ENCODE data around the gene SLC25A11. TPM values are rescaled to one million over a fixed set of nuclear protein-coding genes. Genes with fewer than 3 reads are reported as not detected.

Gene SLC25A11
- total RNA-seq, 4 donors from 2014 or later: 62.4 to 120 (median 83.9) TPM

GRCh38 chr17:4974115-4974670 lies 34.3 kb upstream of the SLC25A11 start:
- no peaks in the 10 kb centered on the region for H3K9me3 ChIP-seq
- H3K36me3 ChIP-seq: peaks cover 0 to 47% (median 20%) of the 10 kb centered on the region in 4 donors
- no peak for DNase-seq
- no peak overlapping the region for H3K4me3 ChIP-seq
- in situ Hi-C loops (cut with MboI; ENCODE audit: low pct_ligation_motif_present in 1 of 4, low pct_unique_long_range_greater_than_20kb in 1 of 4, low sequenced_read_pairs in 3 of 4) (loop anchor here in 1 of 4 donors (10.0 kb wide), 1 partner anchor 59 kb away; no protein-coding TSS in a partner anchor), intact Hi-C loops (cut with DNase I; ENCODE audit: low total_unique reads) (loop anchor here (10.0 kb wide), 1 partner anchor 91 kb away; no protein-coding TSS in a partner anchor)
- H3K27me3 ChIP-seq: no peaks in the 10 kb centered on the region
- H3K27ac ChIP-seq: no peak overlapping the region
- H3K4me1 ChIP-seq: peaks cover 0 to 7% (median 5%) of the 10 kb centered on the region in 4 donors
- WGBS, 2 donors (ENCODE audit: low coverage in 1 of 2): 90% methylated on average over 9 of the region's 9 CpGs; no CpG with 5 or more reads in 1 of the 2 donors
- TF ChIP-seq POLR2AphosphoS5 (IDR thresholded peaks at IDR 0.05): no peak
- TF ChIP-seq CTCF (IDR thresholded peaks at IDR 0.05): no peak
- no peak for TF ChIP-seq EP300 (IDR thresholded peaks at IDR 0.05; ENCODE audit: low read depth)
- no peak for TF ChIP-seq POLR2A (IDR thresholded peaks at IDR 0.05)

GRCh38 chr17:4973256-4974114 lies 33.6 kb upstream of the SLC25A11 start:
- no peak for DNase-seq

GRCh38 chr17:4972752-4973151 lies 32.9 kb upstream of the SLC25A11 start:
- Histone ChIP-seq H3K9me3 (no peaks in the 10 kb centered on the region), H3K4me3 (no peak overlapping the region), H3K36me3 (peaks cover 0 to 47% (median 13%) of the 10 kb centered on the region in 4 donors), H3K27ac (no peak overlapping the region), H3K27me3 (no peaks in the 10 kb centered on the region), H3K4me1 (peaks cover 12 to 20% (median 16%) of the 10 kb centered on the region in 4 donors)
- no peak for DNase-seq
- TF ChIP-seq POLR2AphosphoS5 (IDR thresholded peaks at IDR 0.05) (no peak), EP300 (IDR thresholded peaks at IDR 0.05; ENCODE audit: low read depth) (no peak), POLR2A (IDR thresholded peaks at IDR 0.05) (no peak), CTCF (IDR thresholded peaks at IDR 0.05) (no peak)
- in situ Hi-C loops (cut with MboI; ENCODE audit: low pct_ligation_motif_present in 1 of 4, low pct_unique_long_range_greater_than_20kb in 1 of 4, low sequenced_read_pairs in 3 of 4): loop anchor here in 1 of 4 donors (10.0 kb wide), 1 partner anchor 58 kb away; no protein-coding TSS in a partner anchor
- intact Hi-C loops (cut with DNase I; ENCODE audit: low total_unique reads): loop anchor here (10.0 kb wide), 1 partner anchor 92 kb away; no protein-coding TSS in a partner anchor
- WGBS, 2 donors (ENCODE audit: low coverage in 1 of 2): 92 to 100% methylated on average over 4 to 12 of the region's 12 CpGs

More at GRCh38 chr17:4973256-4974114, 33.6 kb upstream of the SLC25A11 start:
- TF ChIP-seq CTCF (IDR thresholded peaks at IDR 0.05) (no peak), POLR2AphosphoS5 (IDR thresholded peaks at IDR 0.05) (no peak), POLR2A (IDR thresholded peaks at IDR 0.05) (no peak), EP300 (IDR thresholded peaks at IDR 0.05; ENCODE audit: low read depth) (no peak)
- Histone ChIP-seq H3K27ac (no peak overlapping the region), H3K4me1 (peaks cover 6 to 14% (median 12%) of the 10 kb centered on the region in 4 donors), H3K9me3 (no peaks in the 10 kb centered on the region), H3K36me3 (peaks cover 0 to 47% (median 17%) of the 10 kb centered on the region in 4 donors), H3K4me3 (no peak overlapping the region), H3K27me3 (no peaks in the 10 kb centered on the region)
- in situ Hi-C loops (cut with MboI; ENCODE audit: low pct_ligation_motif_present in 1 of 4, low pct_unique_long_range_greater_than_20kb in 1 of 4, low sequenced_read_pairs in 3 of 4): loop anchor here in 1 of 4 donors (10.0 kb wide), 1 partner anchor 59 kb away; no protein-coding TSS in a partner anchor
- WGBS, 2 donors (ENCODE audit: low coverage in 1 of 2): 92% methylated on average over 10 of the region's 10 CpGs; no CpG with 5 or more reads in 1 of the 2 donors
- intact Hi-C loops (cut with DNase I; ENCODE audit: low total_unique reads): loop anchor here (10.0 kb wide), 1 partner anchor 91 kb away; no protein-coding TSS in a partner anchor

- Histone ChIP-seq H3K4me3 (no peak overlapping the region), H3K9me3 (no peaks in the 10 kb centered on the region), H3K36me3 (peaks cover 0 to 45% (median 11%) of the 10 kb centered on the region in 4 donors), H3K27ac (peak overlapping the region in 1 of 4 donors; percentile 3), H3K4me1 (peaks cover 12 to 20% (median 16%) of the 10 kb centered on the region in 4 donors), H3K27me3 (no peaks in the 10 kb centered on the region)
- in situ Hi-C loops (cut with MboI; ENCODE audit: low pct_ligation_motif_present in 1 of 4, low pct_unique_long_range_greater_than_20kb in 1 of 4, low sequenced_read_pairs in 3 of 4): loop anchor here in 1 of 4 donors (10.0 kb wide), 1 partner anchor 58 kb away; no protein-coding TSS in a partner anchor
- 89% methylated on average over 12 of the region's 12 CpGs; no CpG with 5 or more reads in 1 of the 2 donors for WGBS, 2 donors (ENCODE audit: low coverage in 1 of 2)
- no peak for TF ChIP-seq EP300 (IDR thresholded peaks at IDR 0.05; ENCODE audit: low read depth)
- no peak for TF ChIP-seq CTCF (IDR thresholded peaks at IDR 0.05)
- TF ChIP-seq POLR2A (IDR thresholded peaks at IDR 0.05): no peak
- TF ChIP-seq POLR2AphosphoS5 (IDR thresholded peaks at IDR 0.05): peak in 1 of 3 donors; percentile 15
- no peak for DNase-seq
- intact Hi-C loops (cut with DNase I; ENCODE audit: low total_unique reads): loop anchor here (10.0 kb wide), 1 partner anchor 92 kb away; no protein-coding TSS in a partner anchor
Measured at GRCh38 chr17:4972322-4972721, 32.5 kb upstream of the SLC25A11 start.

All from transverse colon (tissue), 4 donors.